Liver (tissue), 3 donors: Measurements from ENCODE around the gene MBP.

Source experiments
- ATF3 ChIP-seq: IDR thresholded peaks from 2 replicates; pipeline ENCODE4 v1.6.1; 2016; ENCODE audit warnings: antibody characterized with exemption
- GABPA ChIP-seq, 2 donors: IDR thresholded peaks in 1 of 2; conservative IDR thresholded peaks in 1 of 2; 2 replicates each; pipeline ENCODE4 v1.6.1; 2016; ENCODE audit warnings: antibody characterized with exemption in 2 of 2, mild to moderate bottlenecking in 1 of 2, moderate library complexity in 1 of 2
- TAF1 ChIP-seq: conservative IDR thresholded peaks from 2 replicates; pipeline ENCODE4 v1.6.1; 2016; ENCODE audit warnings: antibody characterized with exemption, mild to moderate bottlenecking
- YY1 ChIP-seq: IDR thresholded peaks from 2 replicates; pipeline ENCODE4 v1.6.1; 2016; ENCODE audit warnings: antibody characterized with exemption, mild to moderate bottlenecking
- TF ChIP-seq, protein P1 (sequence below): fragments of 150-350 bp; IDR thresholded peaks from 2 replicates; pipeline ENCODE4 v1.5.1; 2017; ENCODE audit warnings: improper control_type of control experiment, low read depth, low read length; ENCODE audit not compliant: missing input control
- TF ChIP-seq, protein P2 (sequence below): IDR thresholded peaks from 2 replicates; pipeline ENCODE4 v1.6.1; 2016; ENCODE audit warnings: antibody characterized with exemption
- TF ChIP-seq, protein P3 (sequence below): IDR thresholded peaks from 2 replicates; pipeline ENCODE4 v1.6.1; 2016; ENCODE audit warnings: antibody characterized with exemption, mild to moderate bottlenecking
- donor health status: healthy.
- donor health status: healthy.

GRCh38 chr18:76995896-76996295 is 136.7 kb downstream of the MBP start:
- TF ChIP-seq, protein P1, sequence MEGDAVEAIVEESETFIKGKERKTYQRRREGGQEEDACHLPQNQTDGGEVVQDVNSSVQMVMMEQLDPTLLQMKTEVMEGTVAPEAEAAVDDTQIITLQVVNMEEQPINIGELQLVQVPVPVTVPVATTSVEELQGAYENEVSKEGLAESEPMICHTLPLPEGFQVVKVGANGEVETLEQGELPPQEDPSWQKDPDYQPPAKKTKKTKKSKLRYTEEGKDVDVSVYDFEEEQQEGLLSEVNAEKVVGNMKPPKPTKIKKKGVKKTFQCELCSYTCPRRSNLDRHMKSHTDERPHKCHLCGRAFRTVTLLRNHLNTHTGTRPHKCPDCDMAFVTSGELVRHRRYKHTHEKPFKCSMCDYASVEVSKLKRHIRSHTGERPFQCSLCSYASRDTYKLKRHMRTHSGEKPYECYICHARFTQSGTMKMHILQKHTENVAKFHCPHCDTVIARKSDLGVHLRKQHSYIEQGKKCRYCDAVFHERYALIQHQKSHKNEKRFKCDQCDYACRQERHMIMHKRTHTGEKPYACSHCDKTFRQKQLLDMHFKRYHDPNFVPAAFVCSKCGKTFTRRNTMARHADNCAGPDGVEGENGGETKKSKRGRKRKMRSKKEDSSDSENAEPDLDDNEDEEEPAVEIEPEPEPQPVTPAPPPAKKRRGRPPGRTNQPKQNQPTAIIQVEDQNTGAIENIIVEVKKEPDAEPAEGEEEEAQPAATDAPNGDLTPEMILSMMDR = no peak
- TF ChIP-seq TAF1 = no peak
- TF ChIP-seq, protein P2, sequence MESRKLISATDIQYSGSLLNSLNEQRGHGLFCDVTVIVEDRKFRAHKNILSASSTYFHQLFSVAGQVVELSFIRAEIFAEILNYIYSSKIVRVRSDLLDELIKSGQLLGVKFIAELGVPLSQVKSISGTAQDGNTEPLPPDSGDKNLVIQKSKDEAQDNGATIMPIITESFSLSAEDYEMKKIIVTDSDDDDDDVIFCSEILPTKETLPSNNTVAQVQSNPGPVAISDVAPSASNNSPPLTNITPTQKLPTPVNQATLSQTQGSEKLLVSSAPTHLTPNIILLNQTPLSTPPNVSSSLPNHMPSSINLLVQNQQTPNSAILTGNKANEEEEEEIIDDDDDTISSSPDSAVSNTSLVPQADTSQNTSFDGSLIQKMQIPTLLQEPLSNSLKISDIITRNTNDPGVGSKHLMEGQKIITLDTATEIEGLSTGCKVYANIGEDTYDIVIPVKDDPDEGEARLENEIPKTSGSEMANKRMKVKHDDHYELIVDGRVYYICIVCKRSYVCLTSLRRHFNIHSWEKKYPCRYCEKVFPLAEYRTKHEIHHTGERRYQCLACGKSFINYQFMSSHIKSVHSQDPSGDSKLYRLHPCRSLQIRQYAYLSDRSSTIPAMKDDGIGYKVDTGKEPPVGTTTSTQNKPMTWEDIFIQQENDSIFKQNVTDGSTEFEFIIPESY = no peak
- TF ChIP-seq, protein P3, sequence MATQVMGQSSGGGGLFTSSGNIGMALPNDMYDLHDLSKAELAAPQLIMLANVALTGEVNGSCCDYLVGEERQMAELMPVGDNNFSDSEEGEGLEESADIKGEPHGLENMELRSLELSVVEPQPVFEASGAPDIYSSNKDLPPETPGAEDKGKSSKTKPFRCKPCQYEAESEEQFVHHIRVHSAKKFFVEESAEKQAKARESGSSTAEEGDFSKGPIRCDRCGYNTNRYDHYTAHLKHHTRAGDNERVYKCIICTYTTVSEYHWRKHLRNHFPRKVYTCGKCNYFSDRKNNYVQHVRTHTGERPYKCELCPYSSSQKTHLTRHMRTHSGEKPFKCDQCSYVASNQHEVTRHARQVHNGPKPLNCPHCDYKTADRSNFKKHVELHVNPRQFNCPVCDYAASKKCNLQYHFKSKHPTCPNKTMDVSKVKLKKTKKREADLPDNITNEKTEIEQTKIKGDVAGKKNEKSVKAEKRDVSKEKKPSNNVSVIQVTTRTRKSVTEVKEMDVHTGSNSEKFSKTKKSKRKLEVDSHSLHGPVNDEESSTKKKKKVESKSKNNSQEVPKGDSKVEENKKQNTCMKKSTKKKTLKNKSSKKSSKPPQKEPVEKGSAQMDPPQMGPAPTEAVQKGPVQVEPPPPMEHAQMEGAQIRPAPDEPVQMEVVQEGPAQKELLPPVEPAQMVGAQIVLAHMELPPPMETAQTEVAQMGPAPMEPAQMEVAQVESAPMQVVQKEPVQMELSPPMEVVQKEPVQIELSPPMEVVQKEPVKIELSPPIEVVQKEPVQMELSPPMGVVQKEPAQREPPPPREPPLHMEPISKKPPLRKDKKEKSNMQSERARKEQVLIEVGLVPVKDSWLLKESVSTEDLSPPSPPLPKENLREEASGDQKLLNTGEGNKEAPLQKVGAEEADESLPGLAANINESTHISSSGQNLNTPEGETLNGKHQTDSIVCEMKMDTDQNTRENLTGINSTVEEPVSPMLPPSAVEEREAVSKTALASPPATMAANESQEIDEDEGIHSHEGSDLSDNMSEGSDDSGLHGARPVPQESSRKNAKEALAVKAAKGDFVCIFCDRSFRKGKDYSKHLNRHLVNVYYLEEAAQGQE = no peak
- no peak for TF ChIP-seq GABPA (IDR thresholded peaks at IDR 0.05 in 1 of 2, conservative IDR thresholded peaks at IDR 0.05 in 1 of 2)
- TF ChIP-seq YY1 = no peak
- TF ChIP-seq ATF3 = no peak
